GM18867 (cell line): ENCODE measurements around the gene DNTT.

Source experiments
- ATAC-seq: cut with Tn5 transposase; IDR thresholded peaks from one replicate; pipeline ENCODE4 v1.9.1; 2021; ENCODE audit warnings: mild to moderate bottlenecking, moderate library complexity; ENCODE audit not compliant: unreplicated experiment

DNTT gene

DNA sequence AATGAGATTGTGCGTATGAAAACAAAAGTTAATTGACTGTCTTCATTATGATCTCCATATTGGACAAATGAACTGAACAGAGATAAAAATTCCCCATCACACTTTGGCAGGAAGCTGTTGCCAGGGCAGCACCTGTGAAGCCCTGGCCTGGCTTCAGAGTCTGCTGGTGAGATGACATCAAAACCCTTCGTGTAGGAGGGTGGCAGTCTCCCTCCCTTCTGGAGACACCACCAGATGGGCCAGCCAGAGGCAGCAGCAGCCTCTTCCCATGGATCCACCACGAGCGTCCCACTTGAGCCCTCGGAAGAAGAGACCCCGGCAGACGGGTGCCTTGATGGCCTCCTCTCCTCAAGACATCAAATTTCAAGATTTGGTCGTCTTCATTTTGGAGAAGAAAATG lies at the start of gene DNTT:
Gene DNTT, plus strand, starts transcription at position 205 of the 400 bp plus-strand sequence. Its CDS starts 64 bp downstream, at position 269.
- ATAC-seq = no peak

GRCh38 chr10:96254976-96255375 lies 49.3 kb upstream of the DNTT start:
- no peak for ATAC-seq

DNA sequence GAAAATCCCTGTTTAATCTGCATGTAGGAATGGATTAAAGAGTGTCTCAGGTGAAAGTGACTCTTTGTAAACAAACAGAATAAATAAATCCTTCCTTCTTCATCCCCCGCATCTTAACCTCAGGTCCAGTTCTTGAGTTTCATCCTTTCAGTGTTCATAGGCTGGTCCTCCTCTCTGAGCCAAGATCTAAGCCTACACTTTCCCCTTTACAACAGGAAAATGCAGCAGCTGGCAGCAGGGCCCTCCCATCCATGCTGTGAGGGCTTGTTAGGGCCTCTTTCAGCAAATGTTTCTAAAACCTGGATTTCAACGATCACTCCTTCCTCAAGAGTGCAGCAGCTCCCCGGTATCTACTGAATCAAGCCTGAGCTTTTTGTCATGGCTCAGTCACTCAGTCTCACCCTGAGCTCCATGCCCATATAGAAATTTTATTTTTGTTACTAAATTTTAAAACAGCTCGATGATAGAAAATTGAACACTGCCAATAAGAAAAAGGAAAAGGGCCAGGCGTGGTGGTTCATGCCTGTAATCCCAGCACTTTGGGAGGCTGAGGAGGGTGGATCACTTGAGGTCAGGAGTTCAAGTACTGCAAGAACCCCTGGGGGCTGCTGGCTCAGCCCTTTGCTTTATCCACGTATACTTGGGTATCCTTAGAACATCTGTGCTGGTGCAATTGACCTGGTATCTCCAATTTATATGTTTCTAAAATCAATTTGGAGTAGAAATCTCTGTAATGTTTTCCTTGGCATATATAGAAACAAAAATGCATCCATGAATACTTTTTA lies 48.5 kb upstream of the DNTT start:
- ATAC-seq = no peak

DNA sequence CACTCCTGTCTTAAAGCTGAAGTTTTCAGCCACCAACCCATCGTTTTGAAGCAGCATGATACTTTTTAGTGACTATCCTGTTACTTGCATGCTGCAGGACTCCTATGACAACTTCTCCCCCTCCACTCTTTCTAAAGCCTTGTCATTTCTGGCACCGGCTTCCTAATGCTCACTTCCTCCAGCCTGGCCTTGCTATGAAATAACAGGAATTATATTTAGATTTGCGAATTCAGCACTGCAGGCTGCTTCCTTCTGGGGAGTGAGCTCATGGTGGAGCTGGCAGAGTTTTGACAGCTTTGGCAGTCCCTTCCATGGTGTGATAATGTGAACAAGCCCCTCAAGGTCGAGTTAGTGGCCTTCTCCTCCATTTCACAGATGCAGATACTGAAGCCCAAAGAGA lies 46.3 kb upstream of the DNTT start:
- ATAC-seq = no peak

GRCh38 chr10:96259150-96259549 lies 45.1 kb upstream of the DNTT start:
- no peak for ATAC-seq

- ATAC-seq = no peak
Measured at GRCh38 chr10:96260014-96260413, 44.2 kb upstream of the DNTT start.

DNA sequence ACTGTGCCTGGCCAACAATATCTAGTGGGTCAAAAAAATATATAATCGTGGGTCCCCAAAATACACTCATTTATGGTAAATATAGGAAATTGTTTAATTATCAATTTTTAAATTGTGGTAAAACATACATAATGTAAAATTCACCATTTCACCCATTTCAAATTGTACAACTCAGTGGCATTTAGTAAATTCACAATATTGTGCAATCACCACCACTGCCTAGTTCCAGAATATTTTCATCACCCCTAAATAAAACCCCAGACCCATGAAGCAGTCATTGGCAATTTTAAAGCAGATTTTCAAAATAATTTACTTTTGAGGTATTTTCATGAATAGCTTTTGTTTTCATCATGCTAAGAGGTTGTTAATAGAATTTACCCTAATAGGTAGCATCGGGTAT lies 43.1 kb upstream of the DNTT start:
- ATAC-seq = no peak

DNA sequence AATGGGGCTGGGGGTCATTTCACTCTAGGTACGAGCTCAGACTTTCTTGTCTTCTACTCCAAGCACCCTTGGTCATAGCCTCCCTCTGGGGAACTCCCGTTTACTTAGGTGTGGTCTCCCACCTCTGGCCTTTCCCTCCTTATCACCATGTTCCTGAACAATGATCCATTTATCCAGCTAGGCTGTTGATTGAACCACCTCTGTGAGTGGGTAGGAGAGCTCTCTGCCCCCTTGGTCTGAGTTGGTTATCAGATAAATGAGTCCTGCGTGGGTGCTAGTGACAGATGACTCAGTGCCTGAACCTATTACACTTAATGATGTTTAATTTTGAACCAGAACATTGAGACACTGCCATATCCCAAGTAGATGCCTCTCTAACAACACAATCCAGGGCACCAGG lies 42.3 kb upstream of the DNTT start:
- no peak for ATAC-seq

DNA sequence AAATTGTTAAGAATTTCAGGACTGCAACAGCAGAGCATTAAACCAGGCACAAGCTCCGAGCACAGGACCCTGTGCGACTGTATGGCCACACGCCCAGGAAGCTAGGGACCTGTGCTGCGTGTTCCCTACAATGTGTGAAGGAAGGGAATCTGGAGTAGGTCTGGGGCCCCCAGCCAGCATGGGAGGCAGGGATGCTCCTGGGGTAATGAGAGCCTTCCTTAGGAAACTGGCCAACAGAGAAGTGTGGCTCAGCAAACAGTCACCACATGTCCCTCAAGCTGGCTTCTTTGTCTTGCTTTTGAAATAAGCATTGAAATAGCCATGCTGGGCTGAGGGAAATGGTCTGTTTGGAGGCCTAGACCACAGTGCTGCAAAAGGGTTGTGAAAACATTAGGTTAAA lies 41.1 kb upstream of the DNTT start:
- no peak for ATAC-seq

DNA sequence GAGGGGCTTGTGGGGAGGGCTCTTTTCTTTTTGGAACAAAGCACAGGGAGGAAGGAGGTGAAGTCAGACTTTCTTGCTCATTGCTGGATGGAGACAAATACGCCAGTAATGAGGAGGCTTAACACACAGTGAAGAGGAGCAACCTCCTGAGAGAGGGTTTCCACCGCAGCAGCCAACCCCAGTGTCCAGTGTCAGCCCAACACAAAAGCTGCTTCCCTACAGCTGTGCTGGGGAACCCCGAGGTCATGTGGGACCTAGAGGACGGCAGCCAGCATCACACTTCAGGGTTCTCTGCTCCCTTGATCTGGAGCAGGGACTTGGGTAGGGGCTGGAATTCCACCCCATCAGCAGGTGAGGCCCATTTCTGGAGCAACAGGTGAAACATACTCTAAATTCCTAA lies 40.6 kb upstream of the DNTT start:
- no peak for ATAC-seq

DNA sequence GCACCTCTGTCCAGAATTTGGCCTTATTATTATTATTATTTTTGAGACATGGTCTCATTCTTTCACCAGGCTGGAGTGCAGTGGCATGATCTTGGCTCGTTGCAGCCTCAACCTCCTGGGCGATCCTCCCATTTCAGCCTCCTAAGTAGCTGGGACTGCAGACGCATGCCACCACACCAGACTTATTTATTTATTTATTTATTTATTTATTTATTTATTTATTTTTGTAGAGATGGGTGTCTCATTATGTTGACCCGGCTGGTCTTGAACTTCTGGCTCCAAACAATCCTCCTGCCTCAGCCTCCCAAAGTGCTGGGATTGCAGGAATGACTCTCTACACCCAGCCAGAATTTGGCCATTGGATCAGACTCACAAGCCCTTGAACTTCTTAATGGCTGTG lies 39.3 kb upstream of the DNTT start:
- no peak for ATAC-seq

DNA sequence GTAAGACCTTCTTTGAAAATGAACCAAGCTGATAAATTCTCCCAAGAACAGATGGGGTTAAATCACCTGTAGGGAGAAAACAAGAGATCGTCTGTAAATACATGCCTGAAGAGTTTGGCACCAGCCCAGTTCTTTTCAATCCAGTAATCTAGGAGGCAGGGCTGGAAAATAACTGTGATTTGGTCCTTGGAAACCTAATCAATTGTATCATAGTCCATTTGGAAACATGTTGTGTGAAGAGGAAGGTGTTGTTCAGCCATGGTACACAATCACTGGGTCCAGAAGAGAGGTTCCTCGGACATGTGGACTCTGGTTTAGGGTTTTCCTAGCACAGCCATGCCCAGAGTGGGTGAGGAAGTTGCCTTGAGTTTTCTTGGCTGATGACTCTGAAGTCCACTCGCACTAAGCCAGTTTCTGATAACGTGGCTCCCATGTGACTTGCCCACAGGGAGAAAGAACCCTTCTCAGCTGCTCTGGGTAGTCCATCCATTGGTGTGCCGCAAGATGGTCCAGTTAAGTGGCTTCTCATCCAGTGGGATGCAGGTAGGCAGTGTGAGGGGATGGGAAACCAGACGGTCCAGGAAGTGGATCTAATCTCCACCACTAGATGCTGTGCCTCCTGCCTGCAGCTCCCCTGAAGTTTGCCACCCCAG lies 38.0 kb upstream of the DNTT start:
- ATAC-seq = no peak

- ATAC-seq = no peak
Measured at GRCh38 chr10:96267234-96267705, 37.0 kb upstream of the DNTT start.

GRCh38 chr10:96268341-96268909 lies 35.8 kb upstream of the DNTT start:
- ATAC-seq = no peak

DNA sequence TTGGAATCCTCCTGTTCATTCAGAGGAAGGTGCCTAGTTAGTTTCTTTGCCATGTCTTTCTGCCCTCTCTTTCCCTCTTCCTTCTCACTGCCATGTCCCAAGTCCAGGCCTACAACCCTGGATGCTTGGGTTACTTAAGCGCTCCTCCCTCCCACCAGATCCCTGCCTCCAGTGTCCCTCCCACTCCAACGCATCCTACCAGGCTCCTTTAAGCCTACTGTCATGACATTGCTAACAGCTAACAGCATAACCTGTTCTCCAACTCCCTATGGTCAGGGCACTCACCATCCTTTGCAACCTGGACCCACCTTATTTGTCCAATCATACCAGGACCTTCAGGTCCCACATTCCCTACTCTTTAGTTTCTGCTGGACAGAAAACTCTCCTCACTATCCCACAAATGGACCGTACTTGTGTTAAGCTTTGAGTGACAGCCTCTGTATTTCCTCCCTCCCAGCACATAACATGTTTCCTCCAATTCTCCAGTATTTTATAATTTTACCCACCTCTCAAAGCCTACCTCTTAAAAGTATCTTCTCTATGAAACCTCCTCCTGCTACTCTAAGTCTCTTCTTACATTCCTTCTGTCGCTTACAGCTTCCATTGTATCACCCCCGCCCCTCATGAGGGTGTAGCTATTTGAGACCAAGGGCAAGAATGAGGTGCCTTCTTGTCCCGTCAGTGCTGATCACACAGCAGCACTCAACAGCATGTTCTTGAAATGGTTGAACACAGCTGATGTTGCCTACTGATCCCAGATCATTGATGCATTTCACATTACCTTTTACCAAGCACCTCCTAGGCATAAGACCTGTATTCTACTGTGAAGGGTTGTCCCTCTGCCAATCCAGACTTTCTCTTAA lies 34.6 kb upstream of the DNTT start:
- ATAC-seq = no peak

GRCh38 chr10:96270571-96270970 lies 33.7 kb upstream of the DNTT start:
- ATAC-seq = no peak

DNA sequence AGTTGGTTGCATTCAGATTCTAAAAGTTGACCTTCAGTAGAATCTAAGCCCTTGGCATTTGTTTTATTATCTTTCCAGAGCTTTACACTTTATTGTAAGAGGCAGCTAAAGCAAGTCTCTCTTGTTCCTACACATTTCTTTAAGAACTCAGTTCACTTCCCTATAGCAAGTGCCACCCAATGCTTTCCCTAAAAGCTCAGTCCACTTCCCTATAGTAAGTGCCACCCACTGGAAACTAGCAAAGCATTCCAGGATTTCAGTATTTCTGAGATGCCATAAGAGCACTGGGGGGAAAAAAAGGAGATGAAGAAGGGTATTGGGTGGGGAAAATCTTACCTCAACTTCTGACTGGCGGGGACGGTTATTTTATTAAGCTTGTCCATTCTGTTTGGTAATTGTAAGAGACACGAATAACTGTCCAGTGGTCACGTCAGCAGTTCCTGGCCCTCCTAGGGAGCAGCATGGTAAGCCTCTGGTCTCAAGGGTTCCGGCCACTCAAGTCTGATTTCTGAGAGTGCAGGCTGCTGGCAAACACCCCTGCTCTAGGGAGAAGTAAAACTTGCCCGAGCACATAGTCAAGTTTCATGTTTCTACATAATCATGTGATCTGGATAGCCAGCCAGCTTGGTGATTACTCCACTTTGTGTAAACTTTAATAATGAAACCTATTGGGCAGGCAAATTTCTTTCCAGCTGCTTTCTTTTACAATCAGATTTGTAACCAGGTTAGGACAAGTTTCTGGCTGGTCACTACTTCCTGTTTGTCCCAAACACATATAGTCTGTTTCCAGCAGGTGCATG lies 33.0 kb upstream of the DNTT start, which contains the start of gene BLNK:
Gene BLNK, minus strand, starts transcription at position 554 of the 800 bp plus-strand sequence. Its CDS starts 171 bp downstream, at position 383.
- ATAC-seq = peak; percentile 70

- ATAC-seq = no peak
Measured at GRCh38 chr10:96272316-96273280, 31.6 kb upstream of the DNTT start.
